Thoracic aorta (tissue), 2 donors: ENCODE data around the gene DUSP22. TPM values are rescaled to one million over a fixed set of nuclear protein-coding genes. Genes with fewer than 3 reads are reported as not detected.
"Not testable (repeated sequence)": the region's sequence is repeated elsewhere in the genome, so short reads cannot be mapped to it uniquely, and the experiment has no call there.

Experiments
- ATAC-seq: fragments of 150-250 bp; one replicate; pipeline ENCODE4 v1.8.0; 2017; ENCODE audit warnings: low read depth; ENCODE audit not compliant: insufficient number of reproducible peaks, low FRiP score
- DNase-seq: peaks from one replicate; pipeline ENCODE4 v3.0.0-alpha.2; 2020; ENCODE audit warnings: low spot score
- H3K27ac ChIP-seq, 2 donors: fragments of 200-600 bp; sonication (generic); 1 replicate in 1 of 2; 2 replicates in 1 of 2; pipeline ENCODE4 v1.5.1; 2016; ENCODE audit warnings: mild to moderate bottlenecking in 2 of 2, moderate library complexity in 2 of 2
- H3K27me3 ChIP-seq: fragments of 200-600 bp; sonication (generic); replicated peaks from 2 replicates; pipeline ENCODE4 v1.6.0; 2016; ENCODE audit warnings: mild to moderate bottlenecking; ENCODE audit not compliant: insufficient read depth
- H3K36me3 ChIP-seq: fragments of 200-600 bp; sonication (generic); one replicate; pipeline ENCODE4 v1.5.1; 2016
- H3K4me1 ChIP-seq, 2 donors: fragments of 200-600 bp; sonication (generic); 1 replicate in 1 of 2; 2 replicates in 1 of 2; pipeline versions ENCODE4 v1.5.1 to v1.6.0; 2016; ENCODE audit warnings: low read depth in 2 of 2, mild to moderate bottlenecking in 1 of 2; ENCODE audit not compliant: control insufficient read depth in 1 of 2
- H3K4me3 ChIP-seq: fragments of 200-600 bp; sonication (generic); 2 replicates; pipeline ENCODE4 v1.5.1; 2016; ENCODE audit warnings: mild to moderate bottlenecking
- H3K9me3 ChIP-seq: fragments of 200-600 bp; sonication (generic); 2 replicates; pipeline ENCODE4 v1.5.1; 2016
- CTCF ChIP-seq: fragments of 200-600 bp; sonication (generic); IDR thresholded peaks from one replicate; pipeline ENCODE4 v1.5.1; 2019; ENCODE audit warnings: antibody characterized with exemption
- total RNA-seq, 2 donors: library from RNA; depleted of rRNA; stranded (reverse); fragments of >200 nt; gene quantifications; one replicate each; pipeline versions ENCODE4 v1.1.0 to v1.2.3, GENCODE V29; 2016

The DUSP22 gene
- total RNA-seq, 2 donors from 2014 or later = 49.0 to 74.6 TPM

DNA sequence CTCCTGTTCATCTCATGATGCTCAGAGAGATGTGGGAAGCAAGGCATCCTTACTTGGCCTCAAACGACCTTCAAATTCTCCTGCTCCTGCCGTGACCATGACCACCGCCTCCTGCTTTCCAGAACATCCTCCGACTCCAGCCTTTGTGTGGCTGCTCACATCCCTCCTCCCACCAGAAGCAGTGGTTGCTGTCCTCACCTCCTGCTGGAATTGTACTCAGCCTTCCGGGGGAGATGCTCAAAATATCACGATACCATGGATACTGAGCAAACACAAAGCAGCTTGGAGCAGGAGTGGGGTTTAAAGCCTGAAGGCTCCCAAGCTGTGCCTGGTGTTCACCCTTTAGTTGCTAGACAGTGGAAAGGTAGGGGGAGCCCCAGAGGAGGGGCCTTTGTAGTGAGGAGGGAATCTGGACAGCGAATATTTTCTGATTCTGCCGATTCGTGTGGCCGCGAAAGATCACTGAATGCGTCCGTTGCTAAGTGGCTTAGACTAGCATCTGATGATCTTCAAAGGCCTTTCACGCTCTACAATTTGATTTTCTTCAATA lies 9.3 kb upstream of the DUSP22 start:
- no peaks in the 10 kb centered on the region for H3K4me1 ChIP-seq
- DNase-seq (no peak), ATAC-seq (no peak)
- H3K4me3 ChIP-seq = no peak overlapping the region
- no peaks in the 10 kb centered on the region for H3K27me3 ChIP-seq
- TF ChIP-seq CTCF = no peak
- no peak overlapping the region for H3K27ac ChIP-seq
- no peaks in the 10 kb centered on the region for H3K36me3 ChIP-seq
- no peaks in the 10 kb centered on the region for H3K9me3 ChIP-seq

GRCh38 chr6:284486-284885 lies 7.8 kb upstream of the DUSP22 start:
- H3K36me3 ChIP-seq = no peaks in the 10 kb centered on the region
- H3K4me1 ChIP-seq = no peaks in the 10 kb centered on the region
- ATAC-seq (no peak), DNase-seq (no peak)
- H3K27ac ChIP-seq = no peak overlapping the region
- TF ChIP-seq CTCF = no peak
- H3K27me3 ChIP-seq = no peaks in the 10 kb centered on the region
- H3K4me3 ChIP-seq = no peak overlapping the region
- no peaks in the 10 kb centered on the region for H3K9me3 ChIP-seq

- ATAC-seq (no peak), DNase-seq (no peak)
- Histone ChIP-seq H3K36me3 (no peaks in the 10 kb centered on the region), H3K27ac (no peak overlapping the region), H3K4me3 (no peak overlapping the region), H3K27me3 (no peaks in the 10 kb centered on the region), H3K9me3 (no peaks in the 10 kb centered on the region), H3K4me1 (no peaks in the 10 kb centered on the region)
- no peak for TF ChIP-seq CTCF
These were observed 7.1 kb upstream of the DUSP22 start for GRCh38 chr6:285030-285771.

- not testable (repeated sequence) for H3K9me3 ChIP-seq, H3K4me3 ChIP-seq, H3K36me3 ChIP-seq, ATAC-seq, H3K4me1 ChIP-seq, H3K27me3 ChIP-seq, H3K27ac ChIP-seq, DNase-seq
These were observed 6.4 kb upstream of the DUSP22 start for GRCh38 chr6:285902-286301.

GRCh38 chr6:286681-287488 lies 5.4 kb upstream of the DUSP22 start:
- Histone ChIP-seq H3K27ac (no peak overlapping the region), H3K9me3 (no peaks in the 10 kb centered on the region)
- no peak for DNase-seq

More at GRCh38 chr6:286681-287488, 5.4 kb upstream of the DUSP22 start:
- no peak for TF ChIP-seq CTCF
- Histone ChIP-seq H3K4me3 (no peak overlapping the region), H3K36me3 (no peaks in the 10 kb centered on the region), H3K4me1 (peaks cover 0 to 6% of the 10 kb centered on the region in 2 donors), H3K27me3 (no peaks in the 10 kb centered on the region)
- no peak for ATAC-seq
